Measurements from ENCODE around the gene SLC25A29.

DNA sequence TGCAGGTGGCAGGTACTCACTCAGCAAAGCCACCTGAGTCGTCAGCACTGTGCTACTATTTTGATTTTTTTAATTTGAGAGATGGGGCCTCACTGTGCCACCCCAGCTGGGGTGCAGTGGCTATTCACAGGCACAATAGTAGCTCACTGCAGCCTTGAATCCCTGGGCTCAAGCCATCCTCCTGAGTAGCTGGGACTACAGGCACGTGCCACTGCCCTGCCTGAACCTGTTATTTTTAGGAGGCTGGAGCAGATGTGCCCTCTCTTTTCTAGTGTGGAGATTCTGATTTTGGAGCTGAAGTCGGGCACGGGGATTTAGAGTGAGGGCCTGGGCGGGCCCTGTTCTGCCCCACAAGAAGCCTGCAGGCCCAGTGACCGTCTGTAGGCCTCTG lies 34.2 kb upstream of the SLC25A29 start:
- TF ChIP-seq, protein P1, sequence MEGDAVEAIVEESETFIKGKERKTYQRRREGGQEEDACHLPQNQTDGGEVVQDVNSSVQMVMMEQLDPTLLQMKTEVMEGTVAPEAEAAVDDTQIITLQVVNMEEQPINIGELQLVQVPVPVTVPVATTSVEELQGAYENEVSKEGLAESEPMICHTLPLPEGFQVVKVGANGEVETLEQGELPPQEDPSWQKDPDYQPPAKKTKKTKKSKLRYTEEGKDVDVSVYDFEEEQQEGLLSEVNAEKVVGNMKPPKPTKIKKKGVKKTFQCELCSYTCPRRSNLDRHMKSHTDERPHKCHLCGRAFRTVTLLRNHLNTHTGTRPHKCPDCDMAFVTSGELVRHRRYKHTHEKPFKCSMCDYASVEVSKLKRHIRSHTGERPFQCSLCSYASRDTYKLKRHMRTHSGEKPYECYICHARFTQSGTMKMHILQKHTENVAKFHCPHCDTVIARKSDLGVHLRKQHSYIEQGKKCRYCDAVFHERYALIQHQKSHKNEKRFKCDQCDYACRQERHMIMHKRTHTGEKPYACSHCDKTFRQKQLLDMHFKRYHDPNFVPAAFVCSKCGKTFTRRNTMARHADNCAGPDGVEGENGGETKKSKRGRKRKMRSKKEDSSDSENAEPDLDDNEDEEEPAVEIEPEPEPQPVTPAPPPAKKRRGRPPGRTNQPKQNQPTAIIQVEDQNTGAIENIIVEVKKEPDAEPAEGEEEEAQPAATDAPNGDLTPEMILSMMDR (IDR thresholded peaks at IDR 0.05) = no peak
- TF ChIP-seq POLR2A (IDR thresholded peaks at IDR 0.05) = no peak
- TF ChIP-seq EP300 (IDR thresholded peaks at IDR 0.05) = no peak

Measured in stomach (tissue), 4 donors.